T-helper 1 cell treated with Interleukin-12 subunit alpha and Interleukin-12 subunit beta and Interleukin-4 antibody, amounts not matched to agents 30 μg/mL and 1 μg/mL, for 36 hours (primary cell): ENCODE results near the gene FGFR3.

Source experiments
- H3K27ac Mint-ChIP-seq: one replicate; pipeline ENCODE4 v1.8.0; 2021; ENCODE audit warnings: mild to moderate bottlenecking, mixed read lengths
- H3K27me3 Mint-ChIP-seq: one replicate; pipeline ENCODE4 v1.8.0; 2021; ENCODE audit warnings: low read depth, mixed read lengths
- H3K36me3 Mint-ChIP-seq: one replicate; pipeline ENCODE4 v1.8.0; 2021; ENCODE audit warnings: low read depth, mixed read lengths
- H3K4me1 Mint-ChIP-seq: one replicate; pipeline ENCODE4 v1.8.0; 2021; ENCODE audit warnings: low read depth, mixed read lengths
- H3K4me3 Mint-ChIP-seq: one replicate; pipeline ENCODE4 v1.8.0; 2021; ENCODE audit warnings: mild to moderate bottlenecking, moderate library complexity, mixed read lengths
- H3K9me3 Mint-ChIP-seq: one replicate; pipeline ENCODE4 v1.8.0; 2021; ENCODE audit warnings: mixed read lengths

FGFR3 gene

DNA sequence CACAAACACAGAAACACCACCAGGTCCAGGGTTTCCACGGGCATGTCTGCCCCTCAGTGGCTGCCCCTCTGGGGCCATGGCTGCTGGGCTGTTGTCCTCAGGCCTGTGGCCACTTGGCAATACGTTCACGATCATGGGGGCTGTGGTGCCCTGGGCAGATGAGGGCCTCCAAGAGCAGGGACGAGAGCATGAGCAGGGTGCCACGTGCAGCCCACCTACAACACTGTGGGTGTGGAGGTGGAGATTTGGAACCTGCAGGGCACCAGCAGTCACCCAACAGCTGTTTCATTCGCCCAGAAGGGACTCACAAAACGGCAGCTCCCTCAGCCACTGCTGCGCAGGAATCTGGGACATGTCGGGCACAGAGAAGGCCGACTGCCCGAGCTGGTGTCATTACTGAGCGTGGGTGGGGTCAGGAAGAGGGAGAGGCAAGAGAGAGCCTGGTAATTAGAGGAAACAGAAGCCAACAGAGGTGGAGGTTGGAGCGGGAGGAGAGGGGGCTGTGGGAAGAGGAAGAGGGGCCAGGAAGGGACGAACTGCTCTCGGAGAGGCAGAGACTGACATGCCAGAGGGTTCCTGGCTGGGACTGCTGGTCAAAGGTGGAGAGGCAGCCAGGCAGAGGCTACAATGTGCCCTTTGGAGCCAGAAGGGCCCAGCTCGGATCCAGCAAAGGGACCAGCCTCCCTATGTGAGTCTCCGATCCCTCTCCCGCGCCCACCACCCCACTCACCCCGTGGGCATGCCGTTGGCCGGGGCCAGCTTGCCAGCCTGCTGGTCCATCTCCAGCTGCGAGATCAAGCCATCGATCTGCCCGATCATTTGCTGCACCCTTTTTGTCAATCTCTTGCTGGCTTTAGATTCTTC is 23.1 kb downstream of the FGFR3 start:
- H3K27me3 Mint-ChIP-seq = no peaks in the 10 kb centered on the region
- H3K4me1 Mint-ChIP-seq = no peaks in the 10 kb centered on the region
- no peaks in the 10 kb centered on the region for H3K9me3 Mint-ChIP-seq
- H3K4me3 Mint-ChIP-seq = no peak overlapping the region
- peaks cover 25% of the 10 kb centered on the region for H3K36me3 Mint-ChIP-seq
- H3K27ac Mint-ChIP-seq = no peak overlapping the region

DNA sequence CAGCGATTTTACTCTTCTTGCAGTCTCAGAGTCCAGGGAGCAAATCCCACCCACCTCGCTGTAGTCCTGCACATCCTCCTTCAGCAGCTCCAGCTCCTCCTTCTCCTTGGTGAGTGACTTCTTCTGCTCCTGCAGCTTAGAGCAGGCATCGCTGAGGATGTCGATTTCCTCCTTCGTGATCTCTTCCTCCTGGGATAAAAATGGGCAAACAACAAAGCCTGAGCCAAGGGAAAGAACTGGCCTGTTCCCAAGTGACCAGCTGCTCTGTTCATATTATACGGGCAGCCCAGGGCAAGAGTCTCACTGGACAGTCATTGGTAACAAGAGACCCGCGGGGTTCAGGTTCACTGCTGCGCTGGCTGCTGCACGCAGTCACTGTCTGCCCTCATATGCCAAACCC is 26.2 kb downstream of the FGFR3 start:
- H3K4me3 Mint-ChIP-seq = no peak overlapping the region
- H3K9me3 Mint-ChIP-seq = no peaks in the 10 kb centered on the region
- H3K27me3 Mint-ChIP-seq = no peaks in the 10 kb centered on the region
- H3K36me3 Mint-ChIP-seq = peaks cover 32% of the 10 kb centered on the region
- H3K27ac Mint-ChIP-seq = no peak overlapping the region
- no peaks in the 10 kb centered on the region for H3K4me1 Mint-ChIP-seq

DNA sequence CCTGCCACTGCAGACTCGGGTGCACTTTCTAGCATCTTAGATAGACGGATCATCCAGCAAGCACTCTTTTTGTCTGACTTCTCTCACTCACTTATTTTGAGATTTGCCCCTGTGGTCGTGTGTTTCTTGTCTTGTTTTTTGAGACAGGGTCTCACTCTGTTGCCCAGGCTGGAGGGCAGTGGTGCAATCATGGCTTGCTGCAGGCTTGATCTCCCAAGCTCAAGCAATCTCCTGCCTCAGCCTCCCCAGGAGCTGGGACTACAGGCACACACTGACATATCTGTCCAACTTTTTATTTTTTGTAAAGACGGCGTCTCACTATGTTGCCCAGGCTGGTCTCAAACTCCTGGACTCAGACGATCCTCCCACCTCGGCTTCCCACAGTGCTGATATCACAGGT is 26.7 kb downstream of the FGFR3 start:
- no peaks in the 10 kb centered on the region for H3K27me3 Mint-ChIP-seq
- H3K9me3 Mint-ChIP-seq = no peaks in the 10 kb centered on the region
- H3K27ac Mint-ChIP-seq = no peak overlapping the region
- peaks cover 30% of the 10 kb centered on the region for H3K36me3 Mint-ChIP-seq
- no peaks in the 10 kb centered on the region for H3K4me1 Mint-ChIP-seq
- H3K4me3 Mint-ChIP-seq = no peak overlapping the region

DNA sequence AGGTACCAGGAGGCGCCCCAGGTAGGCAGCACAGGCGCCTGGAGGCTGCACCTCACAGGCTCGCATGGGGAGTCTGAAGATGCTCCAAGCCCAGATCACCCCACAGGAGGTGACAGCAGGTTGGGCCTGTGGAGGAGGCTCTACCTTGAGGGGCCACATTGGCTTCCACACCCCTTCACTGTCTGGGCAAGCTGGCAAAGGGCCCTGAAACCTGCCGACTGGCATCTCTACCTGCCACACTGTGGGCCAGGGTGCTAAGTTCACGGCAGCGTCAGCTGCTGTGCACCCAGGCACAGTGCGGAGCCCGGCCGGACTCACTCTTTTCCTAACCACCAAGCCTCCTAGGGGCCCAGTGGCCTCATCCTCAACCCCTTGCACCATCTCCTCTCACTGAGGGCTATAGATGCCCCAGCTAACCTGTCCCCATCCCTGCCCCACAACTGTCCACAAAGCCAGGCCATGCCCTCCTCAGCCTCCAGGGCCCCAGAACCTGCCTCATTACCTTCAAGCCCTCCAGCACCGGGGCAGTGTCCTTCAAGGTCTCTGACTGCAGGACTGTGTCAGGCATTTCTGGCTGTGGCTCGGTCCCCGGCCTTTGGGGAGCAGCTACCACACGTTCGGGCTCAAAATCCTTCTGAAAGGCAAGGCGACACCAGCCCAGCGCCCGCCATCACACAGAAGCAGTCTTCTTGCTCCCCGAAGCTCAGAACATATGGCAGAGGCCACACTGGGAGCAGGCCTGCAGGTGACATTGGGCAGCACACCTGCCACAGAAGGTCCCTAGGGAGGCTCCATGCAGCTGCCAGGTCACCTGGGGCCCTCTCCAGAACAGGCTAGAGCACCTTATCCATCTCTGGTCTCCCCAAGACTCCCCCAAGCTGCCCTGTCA is 28.8 kb downstream of the FGFR3 start:
- H3K4me3 Mint-ChIP-seq = no peak overlapping the region
- no peaks in the 10 kb centered on the region for H3K9me3 Mint-ChIP-seq
- H3K4me1 Mint-ChIP-seq = no peaks in the 10 kb centered on the region
- H3K36me3 Mint-ChIP-seq = peaks cover 26% of the 10 kb centered on the region
- H3K27me3 Mint-ChIP-seq = no peaks in the 10 kb centered on the region
- no peak overlapping the region for H3K27ac Mint-ChIP-seq

DNA sequence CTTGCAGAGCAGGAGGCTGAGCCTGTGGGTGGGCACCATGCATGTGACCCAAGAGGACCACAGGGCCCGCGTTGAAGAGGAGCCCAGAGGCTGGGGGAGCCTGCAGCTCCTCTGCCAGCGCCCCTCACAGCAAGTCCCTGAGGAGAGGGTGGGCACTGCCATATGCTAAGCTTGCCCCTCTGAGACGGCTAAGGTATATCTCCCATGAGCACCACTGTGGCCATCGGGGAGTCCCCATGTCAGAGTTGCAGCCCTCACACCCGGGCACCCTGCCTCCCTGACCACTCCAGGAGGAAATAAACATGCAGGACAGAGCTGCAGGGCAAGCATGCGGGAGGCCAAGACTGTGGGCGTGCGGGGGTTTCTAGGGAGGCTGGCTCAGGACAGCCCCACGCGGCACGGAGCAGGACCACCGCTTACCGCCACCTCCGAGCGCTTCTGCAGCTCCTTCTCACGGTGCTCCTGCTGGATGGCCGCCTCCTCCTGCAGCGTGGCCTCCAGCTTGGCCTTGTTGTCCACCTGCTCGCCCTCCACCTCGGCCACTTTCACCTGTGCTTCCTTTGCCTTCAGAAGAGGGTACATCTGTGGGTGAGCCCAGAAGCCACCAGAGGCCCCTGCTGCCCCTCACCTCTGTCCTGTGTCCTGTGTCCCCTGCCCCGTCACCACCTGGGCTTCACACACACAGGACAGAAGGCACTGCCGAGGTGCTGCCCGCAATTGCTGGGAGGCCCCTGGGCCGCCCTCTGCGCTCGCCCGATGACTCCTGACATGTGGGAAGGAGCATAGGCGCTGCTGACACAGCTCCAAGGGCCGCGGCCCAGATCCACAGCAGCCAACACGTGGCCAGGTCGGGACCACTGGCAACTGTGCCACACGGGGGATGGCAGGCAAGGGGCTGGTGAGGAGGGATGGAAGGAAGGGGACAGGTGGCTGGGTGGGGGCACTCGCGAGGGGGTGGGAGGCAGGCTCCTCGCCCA is 29.8 kb downstream of the FGFR3 start:
- H3K27ac Mint-ChIP-seq = no peak overlapping the region
- no peaks in the 10 kb centered on the region for H3K27me3 Mint-ChIP-seq
- no peaks in the 10 kb centered on the region for H3K4me1 Mint-ChIP-seq
- no peak overlapping the region for H3K4me3 Mint-ChIP-seq
- H3K36me3 Mint-ChIP-seq = peaks cover 27% of the 10 kb centered on the region
- H3K9me3 Mint-ChIP-seq = no peaks in the 10 kb centered on the region

DNA sequence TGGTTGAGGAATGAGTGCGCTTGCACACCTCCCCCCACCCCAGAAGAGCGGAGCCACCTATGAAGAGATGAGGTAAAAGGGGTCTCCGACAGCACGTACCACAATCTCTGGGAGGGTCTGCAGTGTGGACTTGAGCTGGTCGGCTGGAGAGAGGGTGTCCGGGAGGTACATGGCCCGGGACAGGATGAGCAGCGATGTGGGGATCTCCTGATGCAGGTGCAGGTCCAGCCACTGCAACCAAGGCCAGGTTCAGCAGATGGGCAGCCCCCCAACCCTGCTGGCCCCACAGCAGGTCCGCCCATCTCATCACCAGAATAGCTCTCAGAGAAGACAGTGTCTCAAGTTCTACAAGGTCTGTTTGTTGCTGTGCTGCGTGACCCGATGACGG is 30.4 kb downstream of the FGFR3 start:
- no peak overlapping the region for H3K4me3 Mint-ChIP-seq
- no peak overlapping the region for H3K27ac Mint-ChIP-seq
- no peaks in the 10 kb centered on the region for H3K4me1 Mint-ChIP-seq
- H3K27me3 Mint-ChIP-seq = no peaks in the 10 kb centered on the region
- H3K9me3 Mint-ChIP-seq = no peaks in the 10 kb centered on the region
- H3K36me3 Mint-ChIP-seq = peaks cover 27% of the 10 kb centered on the region

DNA sequence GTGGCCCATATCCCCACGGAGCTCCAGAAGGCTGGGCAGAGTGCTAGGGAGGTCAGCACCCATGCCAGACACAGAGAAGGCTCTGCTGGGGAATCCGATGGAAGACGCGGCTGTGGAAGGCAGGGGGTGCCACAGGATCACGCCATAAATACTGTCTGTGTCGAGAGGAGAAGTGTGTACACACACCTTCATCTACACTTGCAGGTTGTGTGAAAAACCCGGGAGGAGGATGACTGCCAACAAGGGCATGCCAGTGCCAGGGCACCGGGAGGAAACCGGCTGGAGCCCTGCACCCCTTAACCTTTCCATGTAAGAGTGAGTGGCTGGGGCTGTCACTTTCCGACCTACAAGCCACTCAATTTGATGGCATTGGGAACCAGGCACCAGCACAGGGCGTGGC is 31.7 kb downstream of the FGFR3 start:
- H3K4me3 Mint-ChIP-seq = no peak overlapping the region
- no peaks in the 10 kb centered on the region for H3K27me3 Mint-ChIP-seq
- no peaks in the 10 kb centered on the region for H3K9me3 Mint-ChIP-seq
- no peak overlapping the region for H3K27ac Mint-ChIP-seq
- H3K4me1 Mint-ChIP-seq = peaks cover under 1% of the 10 kb centered on the region
- peaks cover 25% of the 10 kb centered on the region for H3K36me3 Mint-ChIP-seq

DNA sequence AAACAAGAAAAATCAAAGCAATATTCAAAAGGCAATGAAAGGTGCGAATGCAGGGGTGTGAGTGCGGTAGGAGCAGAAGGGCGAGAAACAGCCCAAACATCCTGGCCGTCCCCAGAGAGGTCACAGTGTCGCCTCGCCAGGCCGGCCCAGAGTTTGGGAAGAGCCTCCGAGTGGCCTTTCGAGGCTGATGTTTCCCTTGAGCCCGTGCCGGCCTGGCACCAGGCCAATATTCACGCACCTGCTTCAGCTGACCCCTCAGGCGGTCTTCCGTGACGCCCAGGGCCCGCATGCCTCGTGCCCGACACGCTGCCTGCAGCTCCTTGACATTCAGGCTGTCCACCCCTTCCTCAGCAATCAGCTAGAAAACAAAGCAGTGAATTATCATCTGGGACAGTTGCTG is 32.2 kb downstream of the FGFR3 start:
- no peaks in the 10 kb centered on the region for H3K27me3 Mint-ChIP-seq
- H3K4me1 Mint-ChIP-seq = peaks cover 4% of the 10 kb centered on the region
- no peak overlapping the region for H3K4me3 Mint-ChIP-seq
- no peaks in the 10 kb centered on the region for H3K9me3 Mint-ChIP-seq
- peaks cover 25% of the 10 kb centered on the region for H3K36me3 Mint-ChIP-seq
- H3K27ac Mint-ChIP-seq = no peak overlapping the region

DNA sequence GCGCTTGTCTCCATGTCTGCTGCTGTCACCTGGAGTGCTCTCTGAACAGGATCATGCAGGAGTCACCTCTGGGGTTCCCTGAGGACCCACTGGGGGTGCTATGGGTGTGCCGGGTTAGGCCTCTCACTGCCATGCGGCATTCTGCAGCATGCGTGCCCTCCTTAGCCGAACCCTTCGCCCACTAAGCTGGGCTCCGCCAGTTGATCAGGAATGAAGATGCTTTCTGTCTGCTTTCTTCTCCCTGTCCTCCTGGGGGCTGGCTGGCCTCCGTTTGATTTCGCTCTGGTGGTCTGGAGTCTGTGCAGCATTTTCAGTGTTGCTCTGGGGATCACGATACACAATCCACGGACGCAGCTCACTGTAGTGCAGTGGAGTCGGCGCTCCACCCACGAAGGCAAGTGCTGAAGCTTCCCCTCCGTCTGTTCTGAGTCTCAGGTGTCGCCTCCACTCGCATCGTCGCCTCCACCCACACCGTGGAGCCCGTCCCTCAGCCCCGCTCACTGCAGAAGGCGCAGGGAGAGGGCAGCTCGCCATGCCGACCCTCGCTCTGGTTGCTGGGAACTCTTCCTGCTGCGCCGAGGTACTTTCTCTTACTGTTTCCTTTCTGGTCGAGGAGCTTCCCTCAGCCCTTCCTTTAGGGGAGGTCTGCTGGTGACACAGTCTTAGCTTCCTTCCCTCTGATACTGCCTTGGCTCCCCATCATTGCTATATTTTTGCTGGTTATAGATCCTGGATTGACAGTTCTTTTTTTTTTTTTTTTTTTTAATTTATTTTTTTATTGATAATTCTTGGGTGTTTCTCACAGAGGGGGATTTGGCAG is 33.6 kb downstream of the FGFR3 start:
- H3K4me1 Mint-ChIP-seq = peaks cover 12% of the 10 kb centered on the region
- H3K27me3 Mint-ChIP-seq = no peaks in the 10 kb centered on the region
- no peak overlapping the region for H3K4me3 Mint-ChIP-seq
- H3K27ac Mint-ChIP-seq = no peak overlapping the region
- no peaks in the 10 kb centered on the region for H3K9me3 Mint-ChIP-seq
- H3K36me3 Mint-ChIP-seq = peaks cover 34% of the 10 kb centered on the region

DNA sequence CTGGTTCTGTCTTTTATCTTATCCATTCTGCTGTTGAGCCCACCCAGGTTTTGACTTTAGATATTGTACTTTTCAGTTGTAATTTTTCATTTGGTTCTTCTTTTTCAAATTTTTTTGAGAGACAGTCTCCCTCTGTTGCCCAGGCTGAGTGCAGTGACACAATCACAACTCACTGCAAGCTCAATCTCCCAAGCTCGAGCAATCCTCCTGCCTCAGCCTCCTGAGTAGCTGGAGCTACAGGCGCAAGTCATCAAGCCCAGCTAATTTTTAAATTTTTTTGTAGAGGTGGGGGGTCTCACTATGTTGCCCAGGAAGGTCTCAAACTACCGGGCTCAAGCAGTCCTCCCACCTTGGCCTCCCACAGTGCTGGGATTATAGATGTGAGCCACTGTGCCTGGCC is 37.1 kb downstream of the FGFR3 start:
- H3K36me3 Mint-ChIP-seq = peaks cover 29% of the 10 kb centered on the region
- no peak overlapping the region for H3K4me3 Mint-ChIP-seq
- H3K4me1 Mint-ChIP-seq = peaks cover 21% of the 10 kb centered on the region
- H3K27ac Mint-ChIP-seq = no peak overlapping the region
- H3K9me3 Mint-ChIP-seq = no peaks in the 10 kb centered on the region
- no peaks in the 10 kb centered on the region for H3K27me3 Mint-ChIP-seq

DNA sequence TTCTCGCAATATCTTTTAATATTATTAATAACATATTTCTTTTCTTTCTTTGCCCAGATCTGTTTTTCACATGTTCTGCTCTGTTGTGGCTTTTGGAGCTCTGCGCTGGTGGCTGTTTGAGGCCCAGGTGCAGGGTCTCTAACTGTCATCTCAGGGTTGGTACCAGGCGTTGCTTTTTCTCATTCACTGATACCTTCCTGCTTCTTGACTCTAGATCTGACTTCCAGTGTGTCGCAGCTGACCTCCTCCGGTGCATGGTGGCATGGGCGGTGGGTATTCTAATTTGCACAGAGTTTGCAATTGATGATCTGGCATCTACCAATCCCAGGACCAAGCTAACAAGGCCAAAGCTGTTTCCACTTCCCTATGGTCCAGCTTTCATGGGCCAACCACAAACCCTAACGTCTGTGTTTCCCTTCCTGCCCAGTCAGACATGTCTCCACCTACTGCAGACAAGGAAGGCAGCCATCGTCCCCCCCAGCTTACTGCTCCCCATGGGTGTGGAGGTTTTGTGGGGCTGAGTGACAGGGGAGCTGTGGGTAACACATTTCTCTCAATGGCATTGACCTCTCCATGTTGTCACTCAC is 37.6 kb downstream of the FGFR3 start:
- H3K36me3 Mint-ChIP-seq = peaks cover 29% of the 10 kb centered on the region
- H3K27me3 Mint-ChIP-seq = no peaks in the 10 kb centered on the region
- no peaks in the 10 kb centered on the region for H3K9me3 Mint-ChIP-seq
- H3K4me3 Mint-ChIP-seq = no peak overlapping the region
- H3K4me1 Mint-ChIP-seq = peaks cover 21% of the 10 kb centered on the region
- H3K27ac Mint-ChIP-seq = no peak overlapping the region

DNA sequence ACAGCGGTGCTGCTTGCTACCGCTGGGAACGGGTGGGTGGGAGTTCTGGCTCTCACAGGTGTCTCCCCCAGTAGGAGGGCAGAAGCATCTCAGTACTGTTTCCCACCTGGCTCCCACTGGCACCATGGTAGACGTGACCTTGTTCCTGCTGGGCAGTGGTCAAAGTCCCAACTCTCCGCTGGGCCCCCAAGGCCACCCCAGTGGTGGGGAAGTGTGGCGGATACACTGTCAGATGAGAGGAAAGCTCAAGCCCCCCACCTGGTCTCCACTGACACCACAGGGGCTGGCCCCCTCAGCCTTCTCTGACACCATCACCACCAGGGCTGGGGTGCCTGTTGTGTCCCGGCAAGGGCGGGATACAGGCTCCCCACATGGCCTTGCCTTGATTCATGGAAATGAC is 38.2 kb downstream of the FGFR3 start:
- Mint-ChIP-seq H3K27me3 (no peaks in the 10 kb centered on the region), H3K36me3 (peaks cover 32% of the 10 kb centered on the region), H3K4me1 (peaks cover 21% of the 10 kb centered on the region)

DNA sequence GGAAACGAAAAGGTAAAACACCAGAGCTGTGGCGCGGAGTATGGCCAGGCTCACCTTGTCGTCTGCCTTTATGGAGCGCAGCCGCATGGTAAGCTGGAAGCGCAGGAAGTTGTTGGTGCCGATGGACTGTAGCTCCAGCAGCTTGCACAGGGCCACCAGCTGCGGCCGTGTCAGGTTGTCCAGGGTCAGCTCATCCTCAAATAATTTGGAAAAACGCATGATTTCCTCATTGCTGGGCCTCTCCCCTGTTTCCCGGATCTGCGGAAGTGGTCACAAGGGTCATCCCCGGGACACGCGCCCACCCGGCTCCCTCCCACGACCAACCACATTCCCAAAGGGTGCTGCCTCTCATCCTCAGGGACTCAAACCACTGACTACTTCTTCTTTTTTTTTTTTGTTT is 39.6 kb downstream of the FGFR3 start:
- Mint-ChIP-seq H3K4me3 (no peak overlapping the region), H3K4me1 (peaks cover 21% of the 10 kb centered on the region), H3K36me3 (peaks cover 30% of the 10 kb centered on the region), H3K27ac (no peak overlapping the region), H3K27me3 (no peaks in the 10 kb centered on the region), H3K9me3 (no peaks in the 10 kb centered on the region)

More for the DNA sequence above, 38.2 kb downstream of the FGFR3 start:
- H3K27ac Mint-ChIP-seq = no peak overlapping the region
- no peak overlapping the region for H3K4me3 Mint-ChIP-seq
- H3K9me3 Mint-ChIP-seq = no peaks in the 10 kb centered on the region
